ENCODE results near the gene GRAMD1B. TPM values are rescaled to one million over a fixed set of nuclear protein-coding genes. Genes with fewer than 3 reads are reported as not detected.

The GRAMD1B gene
- total and polyA plus RNA-seq, 8 donors = 1.1 to 4.8 (median 2.2) TPM

GRCh38 chr11:123473941-123474677, 44.0 kb downstream of the GRAMD1B start:
- Histone ChIP-seq H3K4me3 (no peak overlapping the region), H3K4me1 (no peaks in the 10 kb centered on the region), H3K27ac (no peak overlapping the region), H3K9me3 (no peaks in the 10 kb centered on the region), H3K27me3 (no peaks in the 10 kb centered on the region), H3K36me3 (no peaks in the 10 kb centered on the region)
- 84 to 86% methylated on average over 3 of the region's 3 CpGs for WGBS, 2 donors
- DNase-seq (no peak), FAIRE-seq (no peak), ATAC-seq (peak in 2 of 4 donors; percentile 39 to 48)
- intact Hi-C loops (cut with DNase I) = loop anchor here in 2 of 3 donors (10.0 kb wide), 2 partner anchors 169 to 179 kb away; no protein-coding TSS in a partner anchor
- TF ChIP-seq CTCF (IDR thresholded peaks at IDR 0.05) = no peak

- intact Hi-C loops (cut with DNase I) = loop anchor here in 2 of 3 donors (5.0 to 10.0 kb wide), 3 partner anchors 68 to 180 kb away; no protein-coding TSS in a partner anchor
- Histone ChIP-seq H3K36me3 (no peaks in the 10 kb centered on the region), H3K27me3 (no peaks in the 10 kb centered on the region), H3K27ac (no peak overlapping the region), H3K9me3 (no peaks in the 10 kb centered on the region), H3K4me1 (no peaks in the 10 kb centered on the region), H3K4me3 (no peak overlapping the region)
- TF ChIP-seq CTCF (IDR thresholded peaks at IDR 0.05) = no peak
- ATAC-seq (peak in 1 of 4 donors; percentile 21), DNase-seq (no peak), FAIRE-seq (no peak)
- 53 to 61% methylated on average over 8 of the region's 8 CpGs for WGBS, 2 donors
Observed at GRCh38 chr11:123474994-123475393, 44.9 kb downstream of the GRAMD1B start.

- Histone ChIP-seq H3K27me3 (no peaks in the 10 kb centered on the region), H3K27ac (no peak overlapping the region), H3K4me1 (no peaks in the 10 kb centered on the region), H3K9me3 (no peaks in the 10 kb centered on the region), H3K36me3 (no peaks in the 10 kb centered on the region), H3K4me3 (no peak overlapping the region)
- no peak for DNase-seq
- 75 to 80% methylated on average over 3 of the region's 3 CpGs for WGBS, 2 donors
- no peak for TF ChIP-seq CTCF (IDR thresholded peaks at IDR 0.05)
- no peak for FAIRE-seq
- no peak for ATAC-seq
- intact Hi-C loops (cut with DNase I) = loop anchor here in 2 of 3 donors (5.0 to 10.0 kb wide), 3 partner anchors 68 to 181 kb away; no protein-coding TSS in a partner anchor
Observed at GRCh38 chr11:123475469-123475868, 45.4 kb downstream of the GRAMD1B start.

GRCh38 chr11:123477205-123477907, 47.3 kb downstream of the GRAMD1B start:
- FAIRE-seq (no peak), ATAC-seq (no peak), DNase-seq (no peak)
- no peak overlapping the region for H3K4me3 ChIP-seq
- intact Hi-C loops (cut with DNase I) = loop anchor here in 2 of 3 donors (5.0 to 10.0 kb wide), 3 partner anchors 70 to 183 kb away; no protein-coding TSS in a partner anchor
- no peak overlapping the region for H3K27ac ChIP-seq
- TF ChIP-seq CTCF (IDR thresholded peaks at IDR 0.05) = no peak
- no peaks in the 10 kb centered on the region for H3K9me3 ChIP-seq
- peaks cover 0 to under 1% (median 0%) of the 10 kb centered on the region in 4 donors for H3K27me3 ChIP-seq
- WGBS, 2 donors = 74 to 79% methylated on average over 9 of the region's 9 CpGs
- H3K4me1 ChIP-seq = no peaks in the 10 kb centered on the region
- no peaks in the 10 kb centered on the region for H3K36me3 ChIP-seq
